Measurements from ENCODE around the gene ATG5. TPM values are rescaled to one million over a fixed set of nuclear protein-coding genes. Genes with fewer than 3 reads are reported as not detected.

Gene ATG5
- total and polyA plus RNA-seq, 9 of the 15 experiments (the other 6 are each of a cell fraction or from before 2014, with no cell fraction given) = 29.0 to 80.0 (median 53.2) TPM

DNA sequence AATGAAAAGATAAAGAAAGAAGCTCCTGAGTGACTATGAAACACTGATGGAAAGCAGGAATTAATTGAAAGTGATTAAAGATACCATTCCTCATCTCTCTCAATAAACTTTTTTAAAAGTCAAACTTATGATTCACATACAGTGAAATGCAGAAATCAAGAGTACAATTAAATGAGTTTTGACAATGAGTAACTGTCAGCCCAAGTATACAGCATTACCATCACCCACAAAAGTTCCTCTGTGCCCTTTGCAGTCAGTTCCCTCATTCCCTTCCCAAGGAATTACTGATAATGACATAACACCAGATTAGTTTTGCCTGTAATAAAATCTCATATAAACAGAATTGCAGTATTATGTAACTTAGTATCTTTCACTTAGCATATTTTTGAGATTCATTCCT lies 44.5 kb downstream of the ATG5 start:
- Histone ChIP-seq H3K9me3 (replicated peaks; ENCODE audit: control insufficient read depth, insufficient read depth, low read depth, low read length) (no peaks in the 10 kb centered on the region), H3K36me3 (ENCODE audit: control insufficient read depth, insufficient read depth, low read length) (peaks cover 26% of the 10 kb centered on the region; the same call in 2 of the 3 replicates), H2AFZ (ENCODE audit: low read depth, low read length) (no peak overlapping the region), H3K4me1 (replicated peaks in 1 of 2; ENCODE audit: control insufficient read depth in 2 of 2, insufficient read depth in 2 of 2, low read length in 2 of 2) (no peaks in the 10 kb centered on the region), H3K79me2 (ENCODE audit: control insufficient read depth, insufficient read depth, low read length) (peaks cover 37% of the 10 kb centered on the region), H3K9me1 (ENCODE audit: control insufficient read depth, insufficient read depth, low read length) (no peaks in the 10 kb centered on the region), H3K4me3 (no peak overlapping the region), H3K27ac (ENCODE audit: extremely low read depth, low read depth, low read length) (no peak overlapping the region), H3K9ac (ENCODE audit: insufficient read depth in 1 of 2, low read depth in 2 of 2, low read length in 2 of 2) (no peak overlapping the region), H4K20me1 (replicated peaks; ENCODE audit: control insufficient read depth, insufficient read depth, low read length) (0 out of 2 replicates have a peak, but pooled peaks cover 3% of the 10 kb centered on the region), H3K27me3 (ENCODE audit: control insufficient read depth in 2 of 2, insufficient read depth in 2 of 2, low read length in 2 of 2) (no peaks in the 10 kb centered on the region), H3K4me2 (ENCODE audit: insufficient read depth, low read length) (no peak overlapping the region)
- ATAC-seq (no peak), FAIRE-seq (peak; percentile 44), DNase-seq (ENCODE audit: extremely low read depth in 1 of 4, low spot score in 3 of 4) (no peak)
- BruUV-seq (replicated peaks) = no TSS peak
- in situ Hi-C loops (cut with MboI) = no loop called here
- ChIA-PET POLR2A (interaction anchor here (0.5 to 1.0 kb wide), 3 partner anchors 13 to 28 kb away, joined by 3 read pairs; no protein-coding TSS in a partner anchor), CTCF (ENCODE audit: low intra/inter-chr PET ratio) (no interaction called here)
- intact Hi-C loops (cut with micrococcal nuclease) = no loop called here
- TF ChIP-seq, protein P1, sequence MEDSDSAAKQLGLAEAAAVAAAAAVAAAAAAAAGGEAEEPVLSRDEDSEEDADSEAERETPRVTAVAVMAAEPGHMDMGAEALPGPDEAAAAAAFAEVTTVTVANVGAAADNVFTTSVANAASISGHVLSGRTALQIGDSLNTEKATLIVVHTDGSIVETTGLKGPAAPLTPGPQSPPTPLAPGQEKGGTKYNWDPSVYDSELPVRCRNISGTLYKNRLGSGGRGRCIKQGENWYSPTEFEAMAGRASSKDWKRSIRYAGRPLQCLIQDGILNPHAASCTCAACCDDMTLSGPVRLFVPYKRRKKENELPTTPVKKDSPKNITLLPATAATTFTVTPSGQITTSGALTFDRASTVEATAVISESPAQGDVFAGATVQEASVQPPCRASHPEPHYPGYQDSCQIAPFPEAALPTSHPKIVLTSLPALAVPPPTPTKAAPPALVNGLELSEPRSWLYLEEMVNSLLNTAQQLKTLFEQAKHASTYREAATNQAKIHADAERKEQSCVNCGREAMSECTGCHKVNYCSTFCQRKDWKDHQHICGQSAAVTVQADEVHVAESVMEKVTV (CRISPR knock-in tag; IDR thresholded peaks at IDR 0.05) = no peak
- TF ChIP-seq ZNF24 (IDR thresholded peaks at IDR 0.05) (no peak), PHTF2 (CRISPR knock-in tag; IDR thresholded peaks at IDR 0.05) (no peak), PRPF4 (IDR thresholded peaks at IDR 0.05; ENCODE audit: insufficient read depth, low read depth, low read length, poor library complexity, severe bottlenecking) (no peak), JUND (IDR thresholded peaks at IDR 0.05; ENCODE audit: borderline replicate concordance, low read depth, low read length) (no peak), JUND (tag; IDR thresholded peaks at IDR 0.05; ENCODE audit: borderline replicate concordance, low read depth, low read length) (no peak), ZNF717 (CRISPR knock-in tag; IDR thresholded peaks at IDR 0.05) (no peak), GATAD2B (IDR thresholded peaks at IDR 0.05; ENCODE audit: borderline replicate concordance) (no peak), NFRKB (IDR thresholded peaks at IDR 0.05; ENCODE audit: low read depth) (no peak), ZNF354B (CRISPR knock-in tag; IDR thresholded peaks at IDR 0.05) (no peak), ZNF347 (CRISPR knock-in tag; IDR thresholded peaks at IDR 0.05; ENCODE audit: low read depth) (no peak), ZNF589 (CRISPR knock-in tag; IDR thresholded peaks at IDR 0.05; ENCODE audit: low read depth) (no peak), JUNB (CRISPR knock-in tag; conservative IDR thresholded peaks at IDR 0.05) (no peak), TRIM24 (IDR thresholded peaks at IDR 0.05) (no peak), CEBPB (tag; IDR thresholded peaks at IDR 0.05) (no peak)
- TF ChIP-seq, protein P2, sequence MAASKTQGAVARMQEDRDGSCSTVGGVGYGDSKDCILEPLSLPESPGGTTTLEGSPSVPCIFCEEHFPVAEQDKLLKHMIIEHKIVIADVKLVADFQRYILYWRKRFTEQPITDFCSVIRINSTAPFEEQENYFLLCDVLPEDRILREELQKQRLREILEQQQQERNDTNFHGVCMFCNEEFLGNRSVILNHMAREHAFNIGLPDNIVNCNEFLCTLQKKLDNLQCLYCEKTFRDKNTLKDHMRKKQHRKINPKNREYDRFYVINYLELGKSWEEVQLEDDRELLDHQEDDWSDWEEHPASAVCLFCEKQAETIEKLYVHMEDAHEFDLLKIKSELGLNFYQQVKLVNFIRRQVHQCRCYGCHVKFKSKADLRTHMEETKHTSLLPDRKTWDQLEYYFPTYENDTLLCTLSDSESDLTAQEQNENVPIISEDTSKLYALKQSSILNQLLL (CRISPR knock-in tag; IDR thresholded peaks at IDR 0.05; ENCODE audit: borderline replicate concordance) = no peak
- TF ChIP-seq, protein P3, sequence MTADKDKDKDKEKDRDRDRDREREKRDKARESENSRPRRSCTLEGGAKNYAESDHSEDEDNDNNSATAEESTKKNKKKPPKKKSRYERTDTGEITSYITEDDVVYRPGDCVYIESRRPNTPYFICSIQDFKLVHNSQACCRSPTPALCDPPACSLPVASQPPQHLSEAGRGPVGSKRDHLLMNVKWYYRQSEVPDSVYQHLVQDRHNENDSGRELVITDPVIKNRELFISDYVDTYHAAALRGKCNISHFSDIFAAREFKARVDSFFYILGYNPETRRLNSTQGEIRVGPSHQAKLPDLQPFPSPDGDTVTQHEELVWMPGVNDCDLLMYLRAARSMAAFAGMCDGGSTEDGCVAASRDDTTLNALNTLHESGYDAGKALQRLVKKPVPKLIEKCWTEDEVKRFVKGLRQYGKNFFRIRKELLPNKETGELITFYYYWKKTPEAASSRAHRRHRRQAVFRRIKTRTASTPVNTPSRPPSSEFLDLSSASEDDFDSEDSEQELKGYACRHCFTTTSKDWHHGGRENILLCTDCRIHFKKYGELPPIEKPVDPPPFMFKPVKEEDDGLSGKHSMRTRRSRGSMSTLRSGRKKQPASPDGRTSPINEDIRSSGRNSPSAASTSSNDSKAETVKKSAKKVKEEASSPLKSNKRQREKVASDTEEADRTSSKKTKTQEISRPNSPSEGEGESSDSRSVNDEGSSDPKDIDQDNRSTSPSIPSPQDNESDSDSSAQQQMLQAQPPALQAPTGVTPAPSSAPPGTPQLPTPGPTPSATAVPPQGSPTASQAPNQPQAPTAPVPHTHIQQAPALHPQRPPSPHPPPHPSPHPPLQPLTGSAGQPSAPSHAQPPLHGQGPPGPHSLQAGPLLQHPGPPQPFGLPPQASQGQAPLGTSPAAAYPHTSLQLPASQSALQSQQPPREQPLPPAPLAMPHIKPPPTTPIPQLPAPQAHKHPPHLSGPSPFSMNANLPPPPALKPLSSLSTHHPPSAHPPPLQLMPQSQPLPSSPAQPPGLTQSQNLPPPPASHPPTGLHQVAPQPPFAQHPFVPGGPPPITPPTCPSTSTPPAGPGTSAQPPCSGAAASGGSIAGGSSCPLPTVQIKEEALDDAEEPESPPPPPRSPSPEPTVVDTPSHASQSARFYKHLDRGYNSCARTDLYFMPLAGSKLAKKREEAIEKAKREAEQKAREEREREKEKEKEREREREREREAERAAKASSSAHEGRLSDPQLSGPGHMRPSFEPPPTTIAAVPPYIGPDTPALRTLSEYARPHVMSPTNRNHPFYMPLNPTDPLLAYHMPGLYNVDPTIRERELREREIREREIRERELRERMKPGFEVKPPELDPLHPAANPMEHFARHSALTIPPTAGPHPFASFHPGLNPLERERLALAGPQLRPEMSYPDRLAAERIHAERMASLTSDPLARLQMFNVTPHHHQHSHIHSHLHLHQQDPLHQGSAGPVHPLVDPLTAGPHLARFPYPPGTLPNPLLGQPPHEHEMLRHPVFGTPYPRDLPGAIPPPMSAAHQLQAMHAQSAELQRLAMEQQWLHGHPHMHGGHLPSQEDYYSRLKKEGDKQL (CRISPR knock-in tag; IDR thresholded peaks at IDR 0.05; ENCODE audit: borderline replicate concordance) = no peak

All from K562 (cell line).